Gastroesophageal sphincter (tissue), 4 donors: ENCODE measurements around the gene LRCOL1. TPM values are rescaled to one million over a fixed set of nuclear protein-coding genes. Genes with fewer than 3 reads are reported as not detected.
"Not testable (repeated sequence)": the region's sequence is repeated elsewhere in the genome, so short reads cannot be mapped to it uniquely, and the experiment has no call there.

Experiments used
- ATAC-seq: fragments of 150-250 bp; one replicate; pipeline ENCODE4 v1.9.1; 2016; ENCODE audit warnings: mild to moderate bottlenecking, moderate library complexity
- H3K27ac ChIP-seq, 4 donors: fragments of 200-600 bp; sonication (generic) in 3 of 4; 1 replicate in 3 of 4; 2 replicates in 1 of 4; pipeline ENCODE4 v1.5.1; 2016 to 2019
- H3K27me3 ChIP-seq: fragments of 200-600 bp; sonication (generic); one replicate; pipeline ENCODE4 v1.5.1; 2019
- H3K36me3 ChIP-seq, 2 donors: fragments of 200-600 bp; sonication (generic); one replicate each; pipeline ENCODE4 v1.5.1; 2019; ENCODE audit warnings: control low read depth in 1 of 2
- H3K4me1 ChIP-seq, 3 donors: fragments of 200-600 bp; sonication (generic); 1 replicate in 2 of 3; 2 replicates in 1 of 3; pipeline ENCODE4 v1.5.1; 2016 to 2019; ENCODE audit warnings: control low read depth in 2 of 3
- H3K4me3 ChIP-seq, 2 donors: fragments of 200-600 bp; sonication (generic); one replicate each; pipeline ENCODE4 v1.5.1; 2019; ENCODE audit warnings: mild to moderate bottlenecking in 1 of 2, moderate library complexity in 1 of 2
- H3K9me3 ChIP-seq, 3 donors: fragments of 200-600 bp; sonication (generic); one replicate each; pipeline ENCODE4 v1.5.1; 2017 to 2019; ENCODE audit warnings: control low read depth in 2 of 3
- CTCF ChIP-seq, 4 experiments: fragments of 200-600 bp in 2 of 4; fragments of 450-650 bp in 2 of 4; sonication (generic) in 1 of 4; IDR thresholded peaks; one replicate each; pipeline ENCODE4 v1.5.1; 2017 to 2019; ENCODE audit warnings: antibody characterized with exemption in 4 of 4, mild to moderate bottlenecking in 2 of 4, moderate library complexity in 2 of 4
- EP300 ChIP-seq: sonication (generic); formaldehyde crosslinking; IDR thresholded peaks from one replicate; pipeline ENCODE4 v1.6.1; 2017; ENCODE audit warnings: antibody characterized with exemption, mild to moderate bottlenecking
- POLR2A ChIP-seq, 2 donors: fragments of 450-650 bp; IDR thresholded peaks; one replicate each; pipeline ENCODE4 v1.6.1; 2017; ENCODE audit warnings: antibody characterized with exemption in 2 of 2, mild to moderate bottlenecking in 2 of 2, moderate library complexity in 1 of 2
- POLR2AphosphoS5 ChIP-seq: sonication (generic); formaldehyde crosslinking; IDR thresholded peaks from one replicate; pipeline ENCODE4 v1.6.1; 2017; ENCODE audit warnings: antibody characterized with exemption
- WGBS, 2 donors: methylation state at CpG; one replicate each; pipeline ENCODE4 v1.1.5; 2018; ENCODE audit warnings: low coverage in 1 of 2; 5-methylcytosine and 5-hydroxymethylcytosine counted together
- total RNA-seq, 4 donors: library from RNA; depleted of rRNA; stranded (reverse); fragments of >200 nt; gene quantifications; one replicate each; pipeline ENCODE4 v1.1.0, GENCODE V29; 2016

Gene LRCOL1
- total RNA-seq, 4 donors from 2014 or later, result not detected

- H3K4me3 ChIP-seq, result peak overlapping the region in 1 of 2 donors; percentile 51
Observed at GRCh38 chr12:132601171-132601883, 9.1 kb downstream of the LRCOL1 start.

GRCh38 chr12:132600048-132601032 is 10.0 kb downstream of the LRCOL1 start:
- 47 to 48% methylated on average over 3 to 7 of the region's 45 CpGs for WGBS, 2 donors
- peak in 3 of 4 experiments; percentile 57 to 84 (median 70) for TF ChIP-seq CTCF (IDR thresholded peaks at IDR 0.05)
- TF ChIP-seq EP300, result no peak
- H3K9me3 ChIP-seq, result no peaks in the 10 kb centered on the region
- peaks cover 54% of the 10 kb centered on the region for H3K27me3 ChIP-seq
- peak; percentile 75 for ATAC-seq
- no peaks in the 10 kb centered on the region for H3K36me3 ChIP-seq
- peaks cover 0 to 39% (median 9%) of the 10 kb centered on the region in 3 donors for H3K4me1 ChIP-seq
- peak overlapping the region in 3 of 4 donors; percentile 38 to 62 (median 49) for H3K27ac ChIP-seq
- peak overlapping the region; percentile 25 to 51 for H3K4me3 ChIP-seq

More at GRCh38 chr12:132601171-132601883, 9.1 kb downstream of the LRCOL1 start:
- no peak for ATAC-seq
- TF ChIP-seq POLR2A (IDR thresholded peaks at IDR 0.05) (no peak), POLR2AphosphoS5 (no peak), CTCF (IDR thresholded peaks at IDR 0.05) (no peak), EP300 (no peak)
- no peaks in the 10 kb centered on the region for H3K9me3 ChIP-seq
- H3K4me1 ChIP-seq, result peaks cover 0 to 39% (median 9%) of the 10 kb centered on the region in 3 donors
- no peaks in the 10 kb centered on the region for H3K36me3 ChIP-seq
- H3K27ac ChIP-seq, result peak overlapping the region in 1 of 4 donors; percentile 62
- H3K27me3 ChIP-seq, result peaks cover 56% of the 10 kb centered on the region
- WGBS, 2 donors, result 84% methylated on average over 4 of the region's 31 CpGs; no CpG with 5 or more reads in 1 of the 2 donors

- H3K4me1 ChIP-seq, result peaks cover 0 to 37% (median 9%) of the 10 kb centered on the region in 3 donors
Observed at GRCh38 chr12:132599502-132599901, 10.9 kb downstream of the LRCOL1 start.

GRCh38 chr12:132597333-132598316 is 12.8 kb downstream of the LRCOL1 start:
- no peaks in the 10 kb centered on the region for H3K36me3 ChIP-seq
- peak overlapping the region in 1 of 4 donors; percentile 63 for H3K27ac ChIP-seq
- peaks cover 0 to 34% (median 7%) of the 10 kb centered on the region in 3 donors for H3K4me1 ChIP-seq
- ATAC-seq, result no peak
- peaks cover 38% of the 10 kb centered on the region for H3K27me3 ChIP-seq
- no peak for TF ChIP-seq POLR2A (IDR thresholded peaks at IDR 0.05)
- no peak for TF ChIP-seq POLR2AphosphoS5
- no peak for TF ChIP-seq CTCF (IDR thresholded peaks at IDR 0.05)
- no peak for TF ChIP-seq EP300
- H3K4me3 ChIP-seq, result peak overlapping the region; percentile 30 to 44
- 4 to 23% methylated on average over 3 to 30 of the region's 58 CpGs for WGBS, 2 donors
- no peaks in the 10 kb centered on the region for H3K9me3 ChIP-seq

More at GRCh38 chr12:132599502-132599901, 10.9 kb downstream of the LRCOL1 start:
- 73% methylated on average over 6 of the region's 6 CpGs; no CpG with 5 or more reads in 1 of the 2 donors for WGBS, 2 donors
- H3K4me3 ChIP-seq, H3K36me3 ChIP-seq, ATAC-seq, H3K9me3 ChIP-seq: not testable (repeated sequence)
- peak overlapping the region in 1 of 4 donors; percentile 49 for H3K27ac ChIP-seq
- peaks cover 49% of the 10 kb centered on the region for H3K27me3 ChIP-seq
